ENCODE results near the gene ZBTB49.

Gene ZBTB49

DNA sequence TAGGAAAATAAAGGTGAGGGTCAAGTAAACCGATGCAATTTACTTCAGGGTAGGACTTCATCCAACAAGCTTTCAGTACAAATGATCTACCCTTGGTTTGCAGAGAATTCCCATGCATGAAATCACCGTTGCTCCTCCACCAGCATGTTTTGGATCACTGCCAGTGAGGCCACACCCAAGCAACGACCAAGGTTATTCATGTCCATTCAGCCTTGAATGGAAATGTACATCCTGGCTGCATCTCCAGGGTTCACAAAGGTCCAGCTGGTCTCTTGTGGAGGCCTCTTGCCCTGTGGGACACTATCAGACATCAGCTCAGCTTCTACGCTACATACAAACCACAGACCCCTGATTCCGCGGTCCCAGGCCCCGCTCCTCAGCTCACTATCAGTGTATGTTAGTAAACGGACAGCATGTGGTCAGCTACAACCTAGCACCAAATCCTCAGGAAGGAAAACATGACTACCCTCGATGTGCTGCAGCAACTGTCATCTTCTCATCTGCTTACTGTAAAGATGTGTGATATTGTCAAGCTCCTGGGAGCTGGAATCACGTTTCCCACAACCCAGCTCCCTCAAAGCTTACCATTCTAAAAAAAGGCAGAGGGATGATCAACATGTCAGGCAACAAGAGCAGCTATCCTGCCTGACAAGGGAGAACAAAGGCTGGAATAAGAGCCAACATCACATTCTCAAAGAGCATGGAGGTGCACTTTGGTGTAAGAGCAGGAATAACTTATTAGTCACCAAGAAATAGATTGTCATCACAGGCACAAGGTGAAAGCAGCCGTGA lies 5.0 kb upstream of the ZBTB49 start:
- no peak for DNase-seq

DNA sequence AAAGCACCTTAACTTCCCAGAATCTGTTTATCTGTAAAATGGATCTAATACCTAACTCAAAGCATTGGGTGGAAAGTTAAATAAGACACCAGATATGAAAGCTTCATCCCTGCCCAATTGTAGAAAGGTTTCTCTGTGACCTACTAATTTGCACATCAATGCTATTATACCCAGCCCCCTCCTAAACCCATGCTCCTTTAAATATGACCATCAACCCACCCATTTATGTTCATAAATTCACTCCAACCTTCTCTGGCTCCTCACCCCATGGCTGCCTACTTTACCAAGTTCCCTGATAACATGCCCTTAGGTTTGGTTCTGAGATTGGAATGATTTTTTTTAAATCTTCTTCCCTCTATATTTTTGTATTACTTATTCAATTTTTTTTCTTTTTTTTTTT lies 2.0 kb upstream of the ZBTB49 start:
- DNase-seq: no peak

DNA sequence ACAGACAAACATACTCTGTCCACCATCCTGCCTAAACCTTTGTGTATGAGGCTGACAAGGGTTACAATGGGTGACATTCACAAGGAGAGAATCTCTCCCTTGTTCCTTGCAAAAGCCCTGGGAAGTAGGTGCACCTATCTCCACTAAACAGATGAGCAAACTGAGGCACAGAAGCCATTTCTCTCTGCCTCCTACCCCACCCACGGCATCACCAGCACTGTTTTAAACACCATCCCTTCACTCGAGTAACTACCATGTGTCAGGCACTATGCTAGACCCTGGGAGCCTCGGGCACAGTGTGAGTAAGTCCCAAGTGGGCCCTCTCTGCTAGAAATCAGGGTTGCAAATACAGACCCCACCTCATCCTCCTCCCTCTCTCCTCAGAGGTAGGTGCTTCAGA lies 996 bp upstream of the ZBTB49 start:
- DNase-seq: no peak

DNA sequence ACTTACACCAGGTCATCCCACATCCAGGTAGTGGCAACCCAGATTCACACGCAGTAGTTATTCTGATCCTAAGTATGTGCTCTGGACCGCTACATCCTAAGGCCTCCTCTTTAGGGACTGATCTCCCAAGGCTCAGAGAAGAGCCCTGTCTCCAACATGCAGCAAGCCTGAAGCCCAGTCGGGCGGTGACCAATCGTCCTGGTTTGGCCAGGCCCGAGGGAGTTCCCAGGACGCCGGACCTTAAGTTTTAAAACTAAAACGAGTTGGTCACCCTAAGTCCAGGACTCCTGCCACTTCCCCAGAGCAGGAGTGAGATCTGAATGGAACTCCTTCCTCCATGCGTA lies 482 bp upstream of the ZBTB49 start:
- DNase-seq: no peak

DNA sequence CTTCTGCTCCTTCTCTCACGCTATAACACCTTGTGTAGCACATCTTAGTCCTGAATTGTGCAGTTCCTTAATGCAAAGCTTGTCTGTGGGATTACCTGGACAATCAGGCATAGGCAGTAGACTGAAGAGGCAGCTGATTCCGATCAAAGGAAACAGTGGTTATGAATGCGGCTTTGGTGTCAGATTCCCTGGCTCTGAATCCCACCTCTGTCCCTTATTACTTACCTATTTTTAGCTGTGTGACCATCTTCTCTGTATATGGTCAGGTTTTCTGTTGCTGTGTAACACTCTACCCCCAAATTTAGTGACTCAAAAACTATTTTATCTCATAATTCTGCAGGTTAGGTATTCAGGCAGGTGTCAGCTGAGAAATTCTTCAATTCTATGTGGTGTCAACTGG lies 3.2 kb downstream of the ZBTB49 start:
- no peak for DNase-seq

DNA sequence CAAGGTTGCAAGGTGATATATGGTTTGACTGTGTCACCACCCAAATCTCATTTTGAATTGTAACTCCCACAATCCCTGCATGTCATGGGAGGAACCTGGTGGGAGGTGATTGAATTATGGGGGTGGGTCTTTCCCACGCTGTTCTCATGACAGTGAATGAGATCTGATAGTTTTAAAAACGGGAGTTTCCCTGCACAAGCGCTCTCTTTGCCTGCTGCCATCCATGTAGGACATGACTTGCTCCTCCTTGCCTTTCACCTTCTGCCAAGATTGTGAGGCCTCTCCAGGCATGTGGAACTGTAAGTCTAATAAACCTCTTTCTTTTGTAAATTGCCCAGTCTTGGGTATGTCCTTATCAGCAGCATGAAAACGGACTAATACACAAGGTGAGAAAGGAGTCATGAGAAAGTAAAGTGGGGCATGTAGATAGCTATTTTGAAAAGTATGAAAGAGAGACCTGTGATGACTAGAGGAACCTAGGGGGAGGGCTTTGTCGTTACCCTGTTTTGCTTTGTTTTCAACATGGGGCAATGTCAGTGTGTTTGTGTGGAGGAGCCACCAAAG lies 6.3 kb downstream of the ZBTB49 start:
- no peak for DNase-seq

DNA sequence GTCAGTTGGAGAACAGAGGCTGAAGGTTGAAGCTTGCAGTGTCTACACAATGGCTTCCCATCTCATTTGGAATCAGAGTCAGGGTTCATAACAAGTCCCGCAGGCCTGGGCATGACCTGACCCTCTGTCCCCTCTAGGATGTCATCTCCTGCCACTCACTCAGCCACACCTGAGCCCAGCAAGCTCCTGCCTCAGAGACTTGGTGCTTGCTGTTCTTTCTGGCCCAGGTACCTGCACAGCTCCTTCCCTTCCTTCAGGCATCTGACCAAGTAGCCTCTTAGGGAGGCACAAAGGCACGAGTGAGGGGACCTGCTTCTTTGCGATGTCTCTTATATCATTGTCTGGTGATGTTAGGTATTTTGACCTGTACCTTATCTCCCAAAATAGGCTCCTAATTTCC lies 9.0 kb downstream of the ZBTB49 start:
- DNase-seq: no peak

DNA sequence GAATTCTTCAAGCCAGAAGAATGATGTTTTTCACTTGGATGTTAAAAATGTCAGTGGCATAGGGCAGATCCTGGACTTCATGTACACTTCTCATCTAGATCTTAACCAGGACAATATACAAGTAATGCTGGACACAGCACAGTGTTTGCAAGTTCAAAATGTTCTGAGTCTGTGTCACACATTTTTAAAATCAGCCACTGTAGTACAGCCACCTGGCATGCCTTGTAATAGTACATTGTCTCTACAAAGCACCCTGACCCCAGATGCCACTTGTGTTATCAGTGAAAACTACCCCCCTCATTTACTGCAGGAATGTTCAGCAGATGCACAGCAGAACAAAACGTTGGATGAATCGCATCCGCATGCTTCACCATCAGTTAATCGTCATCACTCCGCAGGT lies 11.9 kb downstream of the ZBTB49 start:
- no peak for DNase-seq

DNA sequence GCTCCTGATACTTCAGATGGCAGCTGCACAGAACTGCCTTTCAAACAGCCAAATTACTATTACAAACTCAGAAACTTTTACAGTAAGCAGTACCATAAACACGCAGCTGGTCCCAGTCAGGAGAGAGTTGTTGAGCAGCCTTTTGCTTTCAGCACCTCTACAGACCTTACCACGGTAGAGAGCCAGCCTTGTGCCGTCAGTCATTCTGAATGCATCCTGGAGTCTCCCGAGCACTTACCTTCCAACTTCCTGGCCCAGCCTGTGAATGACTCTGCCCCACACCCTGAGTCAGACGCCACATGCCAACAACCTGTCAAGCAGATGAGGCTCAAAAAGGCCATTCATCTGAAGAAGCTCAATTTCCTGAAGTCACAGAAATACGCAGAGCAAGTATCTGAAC lies 12.4 kb downstream of the ZBTB49 start:
- DNase-seq: no peak

DNA sequence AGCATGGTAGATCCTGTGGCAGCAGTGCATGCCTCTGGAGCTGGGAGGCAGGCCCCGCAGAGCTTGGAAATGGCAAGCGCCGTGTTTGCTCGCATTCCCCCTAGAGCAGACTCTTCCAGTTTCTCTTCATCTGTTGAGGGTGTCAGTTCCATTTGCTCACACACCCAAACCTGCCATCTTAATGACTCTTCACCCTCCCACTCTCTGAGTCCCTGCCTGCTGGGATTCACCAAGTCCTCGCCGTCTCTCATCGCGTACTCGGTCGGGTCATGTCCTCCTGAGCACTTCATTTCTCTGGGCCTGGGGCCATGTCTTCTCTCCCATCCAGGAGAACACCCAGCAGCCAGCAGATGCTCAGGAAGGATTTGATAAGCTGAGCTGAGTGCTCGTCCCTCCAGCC lies 16.9 kb downstream of the ZBTB49 start:
- DNase-seq: no peak

DNA sequence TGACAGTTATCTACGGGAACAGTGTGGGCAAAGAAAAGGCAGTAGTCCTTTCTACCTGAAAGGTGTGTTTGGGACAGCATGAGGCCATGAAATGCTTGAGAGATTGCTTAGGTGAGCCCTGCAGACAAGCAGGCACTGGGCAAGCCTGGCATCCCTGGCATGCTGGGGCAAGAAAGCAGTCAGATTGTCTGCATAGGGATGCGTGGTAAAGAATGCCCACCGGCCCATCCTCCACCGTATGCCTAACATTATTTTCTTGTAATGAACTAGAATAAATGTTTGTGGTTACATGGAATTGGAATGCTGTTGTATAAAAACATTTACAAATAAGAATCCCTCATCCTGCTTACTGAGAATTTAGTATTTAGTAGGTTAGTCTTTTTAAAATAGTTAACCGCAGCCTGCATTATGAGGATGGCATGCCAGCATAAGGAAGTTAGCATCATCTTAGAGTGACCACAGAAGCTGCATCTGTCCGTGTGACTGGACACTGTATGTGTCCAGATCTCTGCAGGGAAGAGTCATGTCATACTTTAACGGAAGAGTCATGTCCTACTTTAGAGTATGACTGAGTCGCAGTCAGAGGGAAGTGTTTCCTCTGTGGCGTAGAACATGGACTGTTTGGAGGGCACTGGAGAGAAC lies 18.9 kb downstream of the ZBTB49 start:
- no peak for DNase-seq

DNA sequence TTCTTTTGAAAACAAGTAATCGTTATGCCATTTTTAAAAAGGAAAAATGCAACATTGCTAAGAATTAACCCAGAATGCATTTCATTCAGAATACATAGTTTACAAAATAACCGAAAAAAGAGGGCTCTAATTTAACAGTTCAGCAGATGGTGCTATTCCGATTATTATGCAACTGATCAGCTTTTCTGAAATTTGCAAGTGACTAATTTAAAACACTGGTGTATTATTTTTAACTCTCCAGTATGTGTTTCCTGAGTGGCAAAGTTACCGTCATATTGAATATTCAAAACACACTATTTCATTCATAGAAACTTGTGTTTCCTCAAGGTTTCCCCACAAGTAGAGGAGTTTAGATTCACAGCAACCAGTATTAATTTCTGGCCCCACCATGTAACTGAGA lies 21.1 kb downstream of the ZBTB49 start:
- DNase-seq: no peak

DNA sequence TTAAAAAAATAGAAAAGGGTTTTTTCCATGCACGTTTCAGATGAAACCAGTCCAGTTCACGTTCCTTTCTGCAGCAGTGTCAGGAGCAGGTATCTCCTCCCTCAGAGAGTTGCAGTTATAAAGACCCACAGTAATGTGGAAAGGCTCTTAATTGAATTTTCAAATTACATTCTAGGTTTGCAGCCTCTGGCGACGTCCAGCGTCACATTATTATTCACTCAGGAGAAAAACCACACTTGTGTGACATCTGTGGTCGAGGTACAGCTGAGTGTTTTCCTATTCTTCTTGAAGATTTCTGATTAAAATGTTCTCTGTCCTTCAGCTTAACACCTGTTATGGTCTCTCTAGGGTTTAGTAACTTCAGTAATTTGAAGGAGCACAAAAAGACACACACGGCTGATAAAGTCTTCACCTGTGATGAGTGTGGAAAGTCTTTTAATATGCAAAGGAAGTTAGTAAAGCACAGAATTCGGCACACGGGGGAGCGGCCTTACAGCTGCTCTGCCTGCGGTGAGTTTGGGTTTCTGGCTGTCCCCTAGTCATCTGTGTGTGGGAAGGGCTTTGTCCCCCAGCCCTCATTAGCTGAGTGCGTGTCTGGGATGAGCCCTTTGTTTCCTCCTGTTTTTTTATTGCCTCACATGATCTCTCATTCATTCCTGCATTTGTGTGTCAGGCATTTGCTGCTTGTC lies 25.6 kb downstream of the ZBTB49 start:
- DNase-seq: no peak

DNA sequence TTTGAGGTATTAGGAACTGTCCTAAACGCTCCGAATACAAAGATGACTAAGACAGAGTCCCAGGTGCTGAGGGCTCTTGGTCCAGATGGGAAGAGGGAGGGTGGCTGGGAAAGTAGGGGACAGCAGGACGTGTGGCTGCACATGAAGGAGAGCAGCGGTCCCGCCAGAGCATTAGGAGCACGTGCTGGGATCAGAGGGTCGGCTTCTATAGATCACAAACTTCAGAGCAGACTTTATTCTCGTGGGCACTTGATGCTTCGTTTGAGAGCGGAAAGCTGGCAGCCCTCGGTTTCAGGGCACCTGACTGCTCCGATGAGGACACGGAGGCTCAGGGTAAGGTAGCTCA lies 26.1 kb downstream of the ZBTB49 start:
- DNase-seq: no peak

DNA sequence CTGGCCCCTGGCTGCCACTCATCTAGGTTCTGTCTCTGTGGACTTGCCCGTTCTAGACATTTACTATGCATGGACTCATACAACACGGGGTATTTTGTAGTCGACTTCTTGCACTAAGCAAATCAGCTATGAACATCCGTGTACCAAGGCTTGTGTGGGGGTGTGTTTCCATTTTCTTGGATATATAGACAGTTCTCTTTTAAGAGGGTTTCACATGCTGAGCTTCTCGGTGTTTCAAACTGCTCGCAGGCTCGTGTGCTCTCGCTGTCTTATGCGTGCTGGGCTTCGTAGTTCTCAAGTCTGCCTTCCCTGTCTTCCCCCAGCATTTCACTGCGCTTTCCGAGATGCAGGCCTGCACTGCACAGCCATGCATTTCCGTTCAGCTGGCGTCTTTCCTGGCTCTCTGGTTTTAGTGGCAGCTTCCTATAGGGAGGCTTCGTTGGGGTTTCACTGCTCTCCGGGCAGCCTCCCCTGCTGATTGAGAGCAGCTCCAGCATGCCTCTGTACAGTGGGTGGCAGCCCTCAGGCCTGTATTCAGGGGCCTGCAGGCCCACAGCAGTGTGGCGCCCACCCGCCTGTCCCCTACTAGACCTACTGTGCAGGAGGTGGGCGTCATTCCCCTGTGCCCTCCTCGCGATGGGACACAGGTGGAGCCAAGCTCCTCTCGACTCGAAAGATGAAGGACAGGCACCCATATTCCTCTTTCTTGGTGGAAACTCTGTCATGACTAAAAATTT lies 27.6 kb downstream of the ZBTB49 start:
- no peak for DNase-seq

DNA sequence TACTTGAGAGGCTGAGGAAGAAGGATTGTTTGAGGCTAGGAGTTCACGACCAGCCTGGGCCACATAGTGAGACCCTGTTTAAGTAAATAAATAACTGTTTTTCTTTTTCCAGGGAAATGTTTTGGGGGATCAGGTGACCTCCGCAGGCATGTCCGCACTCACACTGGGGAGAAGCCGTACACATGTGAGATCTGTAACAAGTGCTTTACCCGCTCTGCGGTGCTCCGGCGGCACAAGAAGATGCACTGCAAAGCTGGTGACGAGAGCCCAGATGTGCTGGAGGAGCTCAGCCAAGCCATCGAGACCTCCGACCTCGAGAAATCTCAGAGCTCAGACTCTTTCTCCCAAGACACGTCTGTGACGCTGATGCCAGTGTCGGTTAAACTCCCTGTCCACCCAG lies 30.5 kb downstream of the ZBTB49 start:
- DNase-seq: no peak

DNA sequence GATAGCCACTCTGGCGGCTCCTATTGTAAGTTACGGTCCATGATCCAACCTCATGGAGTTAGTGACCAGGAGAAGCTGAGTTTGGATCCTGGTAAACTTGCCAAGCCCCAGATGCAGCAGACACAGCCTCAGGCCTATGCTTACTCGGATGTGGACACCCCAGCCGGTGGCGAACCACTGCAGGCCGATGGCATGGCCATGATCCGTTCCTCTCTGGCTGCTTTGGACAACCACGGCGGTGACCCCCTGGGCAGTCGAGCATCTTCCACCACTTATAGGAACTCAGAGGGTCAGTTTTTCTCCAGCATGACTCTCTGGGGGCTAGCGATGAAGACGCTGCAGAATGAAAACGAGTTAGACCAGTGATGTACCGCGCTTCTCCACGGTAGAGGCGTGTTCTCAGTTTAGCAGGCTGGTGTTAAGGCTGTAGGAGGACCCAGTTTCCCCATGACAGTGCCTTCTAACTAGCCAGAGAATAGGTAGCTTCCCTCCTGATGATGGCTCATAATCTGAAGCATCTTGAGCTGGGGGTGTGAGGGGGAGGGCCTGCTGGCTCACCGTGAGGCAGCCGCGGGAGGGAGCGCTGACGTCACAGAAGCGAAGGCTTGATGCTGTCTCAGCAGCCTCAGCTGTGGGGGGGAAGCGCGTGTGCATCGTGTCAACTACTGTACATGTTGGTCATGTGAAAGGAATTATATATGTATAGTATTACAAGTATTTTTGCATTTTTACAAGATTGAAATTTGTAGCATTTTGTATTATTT lies 31.1 kb downstream of the ZBTB49 start:
- DNase-seq: no peak

DNA sequence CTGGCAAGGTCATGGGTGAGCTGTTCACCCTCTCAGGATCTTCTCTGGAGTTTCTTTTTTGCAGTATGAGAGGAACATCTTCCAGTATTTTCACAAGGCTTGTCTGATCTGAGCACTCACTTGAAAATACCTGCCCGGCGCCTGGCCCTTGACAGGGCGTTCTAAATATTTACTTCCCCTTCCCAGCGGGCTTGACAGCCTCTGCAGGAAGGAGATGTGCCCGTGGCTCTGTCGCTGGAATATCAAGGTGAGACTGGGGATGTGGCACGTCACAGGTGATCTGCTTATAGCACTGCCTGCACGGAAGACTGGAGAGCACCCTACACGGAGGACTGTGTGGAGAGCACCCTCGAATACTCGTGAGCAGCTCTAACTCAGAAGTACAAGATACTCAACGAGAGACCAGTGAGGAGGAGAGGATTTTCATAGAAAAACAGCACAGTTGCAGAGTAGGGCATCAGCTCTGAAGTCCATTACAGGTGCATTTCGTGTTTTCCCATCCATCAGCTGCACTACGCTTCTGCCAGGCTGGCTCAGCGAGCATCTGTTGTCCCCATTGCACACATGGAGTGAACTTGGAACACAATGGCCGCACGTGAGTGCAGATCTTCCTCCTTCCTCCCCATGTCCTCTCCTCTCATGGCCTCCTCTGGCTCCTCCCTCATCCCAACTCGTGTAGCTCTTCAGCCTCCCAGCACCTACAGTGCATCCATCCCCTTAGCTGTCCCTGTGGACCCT lies 32.1 kb downstream of the ZBTB49 start:
- DNase-seq: no peak

DNA sequence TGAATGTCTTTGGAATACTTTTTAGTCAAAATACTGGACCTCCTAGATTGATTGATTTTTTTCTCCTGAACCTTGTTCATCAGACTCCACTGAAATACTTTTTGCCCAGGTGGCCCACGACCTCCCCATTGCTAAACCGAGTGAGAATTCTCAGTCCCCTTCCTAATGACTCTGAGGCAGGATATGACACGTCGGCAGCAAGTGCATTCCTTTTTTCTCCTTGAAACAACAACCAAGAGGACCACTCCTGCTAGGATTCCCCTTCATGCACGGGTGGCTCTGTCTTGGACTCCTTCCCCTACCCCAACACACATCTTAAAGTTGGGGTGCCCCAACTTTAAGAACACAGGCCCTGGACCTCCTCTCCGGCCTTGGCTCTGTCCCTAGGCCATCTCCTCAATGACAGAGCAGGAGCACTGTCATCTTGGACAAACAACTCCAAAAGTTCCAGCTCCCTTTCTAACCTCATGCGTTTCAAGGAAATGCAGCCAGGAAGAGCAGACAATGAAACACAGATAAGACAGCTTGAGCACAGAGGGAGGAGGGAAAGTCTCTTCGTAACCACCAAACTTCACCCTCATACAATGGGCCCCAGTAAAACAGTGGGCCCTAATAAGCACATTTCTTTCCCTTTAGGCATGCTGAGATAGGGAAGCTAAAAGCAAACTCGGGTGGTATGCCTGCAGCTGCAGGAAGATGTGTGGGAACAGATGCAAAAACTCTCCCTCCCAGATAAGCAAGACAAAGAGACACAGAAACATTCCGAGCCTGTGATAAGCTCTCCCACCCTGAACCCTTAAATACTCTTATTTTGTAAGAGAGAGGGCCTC lies 33.9 kb downstream of the ZBTB49 start:
- no peak for DNase-seq

DNA sequence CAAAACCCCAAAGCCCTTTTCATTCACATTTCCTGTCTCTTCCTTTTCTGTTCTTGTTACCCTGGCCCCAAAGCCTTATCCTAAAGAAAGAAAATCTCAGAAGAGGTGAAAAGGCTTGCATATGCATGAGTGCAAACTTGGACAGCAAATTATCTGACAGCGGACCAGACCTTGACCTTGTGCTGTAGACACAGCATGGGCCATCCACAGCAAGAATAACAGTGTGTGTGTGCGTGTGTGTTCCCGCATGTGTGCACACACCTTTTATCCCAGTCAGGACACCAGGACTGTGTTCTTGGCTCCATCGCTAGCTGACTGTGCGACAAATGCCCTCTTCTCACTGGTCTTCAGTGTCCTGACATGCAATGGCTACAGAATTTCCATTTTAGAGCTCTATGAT lies 35.3 kb downstream of the ZBTB49 start:
- DNase-seq: no peak

DNA sequence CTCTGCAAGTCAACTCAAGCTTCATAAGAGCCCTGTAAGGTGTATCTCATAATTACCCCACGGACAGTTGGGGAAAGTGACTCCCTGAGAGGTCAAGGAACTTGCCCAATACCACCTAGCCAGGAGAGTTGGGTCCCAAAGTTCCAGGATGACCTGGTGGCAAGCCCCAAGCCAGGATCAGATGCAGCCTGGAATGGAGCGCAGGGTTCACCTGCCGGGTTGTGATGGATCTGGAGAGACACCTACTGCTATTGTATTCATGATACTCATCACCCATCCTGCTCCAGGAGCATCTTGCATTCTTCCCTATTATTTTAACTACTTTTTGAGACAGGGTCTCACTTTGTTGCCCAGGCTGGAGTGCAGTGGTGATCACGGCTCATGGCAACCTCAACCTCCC lies 36.1 kb downstream of the ZBTB49 start:
- no peak for DNase-seq

Measured in stimulated activated naive CD4-positive, alpha-beta T cell treated with Interleukin-2 at 50 U/mL for 16 hours (primary cell).